Gastrocnemius medialis (tissue), 4 donors: Measurements from ENCODE around the gene PBX3.

ENCODE experiments used
- POLR2A ChIP-seq, 2 donors: fragments of 450-650 bp; IDR thresholded peaks; one replicate each; pipeline ENCODE4 v1.6.1; 2017; ENCODE audit warnings: antibody characterized with exemption in 2 of 2, mild to moderate bottlenecking in 2 of 2, moderate library complexity in 2 of 2
- TF ChIP-seq, protein P1 (sequence below), 5 experiments: fragments of 450-650 bp in 3 of 5; fragments of 200-600 bp in 2 of 5; sonication (generic) in 2 of 5; IDR thresholded peaks in 4 of 5; conservative IDR thresholded peaks in 1 of 5; 1 replicate in 4 of 5; 2 replicates in 1 of 5; pipeline ENCODE4 v1.5.1; 2016 to 2019; ENCODE audit warnings: antibody characterized with exemption in 5 of 5, mild to moderate bottlenecking in 3 of 5, moderate library complexity in 3 of 5

DNA sequence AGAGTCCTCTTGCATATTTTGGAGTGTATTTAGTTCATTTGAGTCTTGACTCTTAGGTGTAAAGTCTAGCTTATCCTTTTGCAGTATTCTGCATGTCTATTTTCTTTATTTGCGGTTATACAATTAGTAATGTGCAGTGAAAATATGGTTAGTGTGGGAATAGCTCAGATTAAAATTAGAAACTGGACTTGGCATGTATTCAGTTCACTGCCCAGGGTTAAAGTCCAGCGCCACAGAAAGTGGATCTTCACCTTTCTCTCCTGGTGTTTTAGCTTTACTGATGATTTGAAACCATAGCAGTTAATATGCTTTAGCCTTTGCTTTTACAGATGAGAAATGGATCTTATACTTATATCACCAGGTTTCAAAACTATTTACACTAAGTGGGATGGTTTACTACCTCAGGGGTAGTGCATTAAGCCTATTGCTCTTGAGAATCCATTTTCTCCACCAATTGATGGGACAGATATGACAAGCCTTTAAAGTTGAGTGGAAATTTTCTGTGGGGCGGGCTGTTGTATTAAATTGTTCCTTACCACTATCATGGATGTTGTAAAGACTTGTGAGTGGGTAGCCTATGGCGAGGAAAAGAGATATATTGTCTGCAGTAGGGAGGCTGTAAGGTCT is 48.9 kb downstream of the PBX3 start:
- TF ChIP-seq, protein P1, sequence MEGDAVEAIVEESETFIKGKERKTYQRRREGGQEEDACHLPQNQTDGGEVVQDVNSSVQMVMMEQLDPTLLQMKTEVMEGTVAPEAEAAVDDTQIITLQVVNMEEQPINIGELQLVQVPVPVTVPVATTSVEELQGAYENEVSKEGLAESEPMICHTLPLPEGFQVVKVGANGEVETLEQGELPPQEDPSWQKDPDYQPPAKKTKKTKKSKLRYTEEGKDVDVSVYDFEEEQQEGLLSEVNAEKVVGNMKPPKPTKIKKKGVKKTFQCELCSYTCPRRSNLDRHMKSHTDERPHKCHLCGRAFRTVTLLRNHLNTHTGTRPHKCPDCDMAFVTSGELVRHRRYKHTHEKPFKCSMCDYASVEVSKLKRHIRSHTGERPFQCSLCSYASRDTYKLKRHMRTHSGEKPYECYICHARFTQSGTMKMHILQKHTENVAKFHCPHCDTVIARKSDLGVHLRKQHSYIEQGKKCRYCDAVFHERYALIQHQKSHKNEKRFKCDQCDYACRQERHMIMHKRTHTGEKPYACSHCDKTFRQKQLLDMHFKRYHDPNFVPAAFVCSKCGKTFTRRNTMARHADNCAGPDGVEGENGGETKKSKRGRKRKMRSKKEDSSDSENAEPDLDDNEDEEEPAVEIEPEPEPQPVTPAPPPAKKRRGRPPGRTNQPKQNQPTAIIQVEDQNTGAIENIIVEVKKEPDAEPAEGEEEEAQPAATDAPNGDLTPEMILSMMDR (IDR thresholded peaks at IDR 0.05 in 4 of 5, conservative IDR thresholded peaks at IDR 0.05 in 1 of 5): no peak
- no peak for TF ChIP-seq POLR2A (IDR thresholded peaks at IDR 0.05)
